ENCODE data around the gene GYG2.
A peak's percentile ranks its signal among the peaks of the same experiment; 100 is the strongest.
"Not testable (repeated sequence)": the region's sequence is repeated elsewhere in the genome, so short reads cannot be mapped to it uniquely, and the experiment has no call there.

Gene GYG2

GRCh38 chrX:2828344-2828958 is at the start of gene GYG2:
GYG2 (plus strand) TSS chrX:2828930; CDS start chrX:2830189, 1,259 bp downstream.
- no peaks in the 10 kb centered on the region for H3K9me3 ChIP-seq (ENCODE audit: control insufficient read depth, insufficient read depth, low read depth, low read length)
- TF ChIP-seq, protein P1, sequence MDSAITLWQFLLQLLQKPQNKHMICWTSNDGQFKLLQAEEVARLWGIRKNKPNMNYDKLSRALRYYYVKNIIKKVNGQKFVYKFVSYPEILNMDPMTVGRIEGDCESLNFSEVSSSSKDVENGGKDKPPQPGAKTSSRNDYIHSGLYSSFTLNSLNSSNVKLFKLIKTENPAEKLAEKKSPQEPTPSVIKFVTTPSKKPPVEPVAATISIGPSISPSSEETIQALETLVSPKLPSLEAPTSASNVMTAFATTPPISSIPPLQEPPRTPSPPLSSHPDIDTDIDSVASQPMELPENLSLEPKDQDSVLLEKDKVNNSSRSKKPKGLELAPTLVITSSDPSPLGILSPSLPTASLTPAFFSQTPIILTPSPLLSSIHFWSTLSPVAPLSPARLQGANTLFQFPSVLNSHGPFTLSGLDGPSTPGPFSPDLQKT (IDR thresholded peaks at IDR 0.05; ENCODE audit: borderline replicate concordance, low read depth, low read length): peak; percentile 89; the same call in 1 of the 2 replicates
- TF ChIP-seq ZNF747 (tag by site-specific recombination; IDR thresholded peaks at IDR 0.05): no peak
- H3K27ac ChIP-seq (ENCODE audit: extremely low read depth, low read depth, low read length): no peak within 1 kb of the TSS
- H3K36me3 ChIP-seq (ENCODE audit: control insufficient read depth in 2 of 2, insufficient read depth in 1 of 2, low read length in 2 of 2): peaks cover 0 to 8% of the 10 kb centered on the region in 2 experiments; a peak in 1 of 3 replicates
- H3K4me1 ChIP-seq (ENCODE audit: control insufficient read depth, insufficient read depth, low read length): no peaks in the 10 kb centered on the region
- CTCF ChIA-PET: no interaction called here
- H3K4me3 ChIP-seq (ENCODE audit: low read depth, low read length): peak within 1 kb of the TSS; percentile 27
- POLR2A ChIA-PET: no interaction called here

- CTCF ChIA-PET; H3K9me3 ChIP-seq (ENCODE audit: control insufficient read depth, insufficient read depth, low read depth, low read length); POLR2A ChIA-PET; H3K4me1 ChIP-seq (ENCODE audit: control insufficient read depth, insufficient read depth, low read length); H3K27ac ChIP-seq (ENCODE audit: extremely low read depth, low read depth, low read length); H3K4me3 ChIP-seq (ENCODE audit: low read depth, low read length); H3K36me3 ChIP-seq (ENCODE audit: control insufficient read depth in 2 of 2, insufficient read depth in 1 of 2, low read length in 2 of 2): not testable (repeated sequence)
Measured at GRCh38 chrX:2780472-2781225, 48.1 kb upstream of the GYG2 start.

DNA sequence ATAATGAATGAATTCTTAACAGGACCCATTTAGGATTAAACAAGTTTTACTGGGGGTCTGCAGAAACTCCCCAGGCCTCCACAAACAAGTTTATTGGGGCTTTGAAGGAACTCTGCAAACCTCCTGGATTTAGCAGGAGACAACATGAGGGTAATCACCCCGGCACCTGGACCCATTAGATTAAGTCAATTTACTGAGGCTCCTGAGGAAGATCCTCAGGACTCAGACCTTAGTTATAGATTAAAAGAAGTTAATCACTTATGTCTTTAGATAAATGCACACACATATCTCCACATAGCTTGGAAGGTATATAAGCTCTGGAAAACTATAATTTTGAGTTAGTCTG is 47.5 kb upstream of the GYG2 start:
- Histone ChIP-seq H3K27ac (ENCODE audit: extremely low read depth, low read depth, low read length) (no peak overlapping the region), H3K4me1 (ENCODE audit: control insufficient read depth, insufficient read depth, low read length) (no peaks in the 10 kb centered on the region), H3K9me3 (ENCODE audit: control insufficient read depth, insufficient read depth, low read depth, low read length) (no peaks in the 10 kb centered on the region), H3K4me3 (ENCODE audit: low read depth, low read length) (no peak overlapping the region), H3K36me3 (ENCODE audit: control insufficient read depth in 2 of 2, insufficient read depth in 1 of 2, low read length in 2 of 2) (no peaks in the 10 kb centered on the region)
- ChIA-PET CTCF (no interaction called here), POLR2A (no interaction called here)
- TF ChIP-seq SP3 (tag by site-specific recombination; IDR thresholded peaks at IDR 0.05) (no peak), MYNN (tag by site-specific recombination; IDR thresholded peaks at IDR 0.05; ENCODE audit: borderline replicate concordance) (no peak), ZNF76 (tag by site-specific recombination; IDR thresholded peaks at IDR 0.05; ENCODE audit: borderline replicate concordance, low read depth) (no peak), ZNF138 (tag by site-specific recombination; IDR thresholded peaks at IDR 0.05; ENCODE audit: borderline replicate concordance) (no peak), ZSCAN5A (tag by site-specific recombination; IDR thresholded peaks at IDR 0.05) (no peak), BCL6B (tag by site-specific recombination; IDR thresholded peaks at IDR 0.05) (no peak), ZNF658 (tag by site-specific recombination; IDR thresholded peaks at IDR 0.05) (no peak), GLI4 (tag by site-specific recombination; IDR thresholded peaks at IDR 0.05) (no peak), ZNF398 (tag by site-specific recombination; IDR thresholded peaks at IDR 0.05) (no peak), ZNF707 (tag by site-specific recombination; IDR thresholded peaks at IDR 0.05) (no peak), ZNF416 (tag by site-specific recombination; IDR thresholded peaks at IDR 0.05) (no peak), ZSCAN23 (tag by site-specific recombination; IDR thresholded peaks at IDR 0.05) (no peak)
- TF ChIP-seq, protein P2, sequence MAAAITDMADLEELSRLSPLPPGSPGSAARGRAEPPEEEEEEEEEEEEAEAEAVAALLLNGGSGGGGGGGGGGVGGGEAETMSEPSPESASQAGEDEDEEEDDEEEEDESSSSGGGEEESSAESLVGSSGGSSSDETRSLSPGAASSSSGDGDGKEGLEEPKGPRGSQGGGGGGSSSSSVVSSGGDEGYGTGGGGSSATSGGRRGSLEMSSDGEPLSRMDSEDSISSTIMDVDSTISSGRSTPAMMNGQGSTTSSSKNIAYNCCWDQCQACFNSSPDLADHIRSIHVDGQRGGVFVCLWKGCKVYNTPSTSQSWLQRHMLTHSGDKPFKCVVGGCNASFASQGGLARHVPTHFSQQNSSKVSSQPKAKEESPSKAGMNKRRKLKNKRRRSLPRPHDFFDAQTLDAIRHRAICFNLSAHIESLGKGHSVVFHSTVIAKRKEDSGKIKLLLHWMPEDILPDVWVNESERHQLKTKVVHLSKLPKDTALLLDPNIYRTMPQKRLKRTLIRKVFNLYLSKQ (tag by site-specific recombination; IDR thresholded peaks at IDR 0.05; ENCODE audit: borderline replicate concordance): no peak

Data from HEK293 (cell line).